Measurements from ENCODE around the gene PLN.

The PLN gene

DNA sequence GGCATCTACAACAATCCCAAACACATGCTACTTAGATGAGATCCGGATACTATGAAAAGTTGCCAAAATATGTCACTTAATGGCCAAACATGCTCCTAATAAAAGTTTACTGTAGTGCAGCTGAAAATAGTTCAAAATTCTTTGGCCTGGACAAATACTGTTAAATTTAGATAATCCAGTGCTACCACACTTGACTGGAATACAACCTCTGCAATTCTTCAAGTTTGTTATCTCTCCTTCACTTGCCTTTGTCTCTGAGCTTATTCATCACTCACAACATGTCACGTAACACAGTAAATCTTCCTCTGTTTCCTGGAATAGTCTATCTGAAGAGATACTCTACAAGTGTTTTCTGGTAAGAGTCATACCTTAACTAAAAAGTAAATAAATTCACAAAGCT is 10.5 kb upstream of the PLN start:
- TF ChIP-seq, protein P1, sequence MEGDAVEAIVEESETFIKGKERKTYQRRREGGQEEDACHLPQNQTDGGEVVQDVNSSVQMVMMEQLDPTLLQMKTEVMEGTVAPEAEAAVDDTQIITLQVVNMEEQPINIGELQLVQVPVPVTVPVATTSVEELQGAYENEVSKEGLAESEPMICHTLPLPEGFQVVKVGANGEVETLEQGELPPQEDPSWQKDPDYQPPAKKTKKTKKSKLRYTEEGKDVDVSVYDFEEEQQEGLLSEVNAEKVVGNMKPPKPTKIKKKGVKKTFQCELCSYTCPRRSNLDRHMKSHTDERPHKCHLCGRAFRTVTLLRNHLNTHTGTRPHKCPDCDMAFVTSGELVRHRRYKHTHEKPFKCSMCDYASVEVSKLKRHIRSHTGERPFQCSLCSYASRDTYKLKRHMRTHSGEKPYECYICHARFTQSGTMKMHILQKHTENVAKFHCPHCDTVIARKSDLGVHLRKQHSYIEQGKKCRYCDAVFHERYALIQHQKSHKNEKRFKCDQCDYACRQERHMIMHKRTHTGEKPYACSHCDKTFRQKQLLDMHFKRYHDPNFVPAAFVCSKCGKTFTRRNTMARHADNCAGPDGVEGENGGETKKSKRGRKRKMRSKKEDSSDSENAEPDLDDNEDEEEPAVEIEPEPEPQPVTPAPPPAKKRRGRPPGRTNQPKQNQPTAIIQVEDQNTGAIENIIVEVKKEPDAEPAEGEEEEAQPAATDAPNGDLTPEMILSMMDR (IDR thresholded peaks at IDR 0.05) = no peak

DNA sequence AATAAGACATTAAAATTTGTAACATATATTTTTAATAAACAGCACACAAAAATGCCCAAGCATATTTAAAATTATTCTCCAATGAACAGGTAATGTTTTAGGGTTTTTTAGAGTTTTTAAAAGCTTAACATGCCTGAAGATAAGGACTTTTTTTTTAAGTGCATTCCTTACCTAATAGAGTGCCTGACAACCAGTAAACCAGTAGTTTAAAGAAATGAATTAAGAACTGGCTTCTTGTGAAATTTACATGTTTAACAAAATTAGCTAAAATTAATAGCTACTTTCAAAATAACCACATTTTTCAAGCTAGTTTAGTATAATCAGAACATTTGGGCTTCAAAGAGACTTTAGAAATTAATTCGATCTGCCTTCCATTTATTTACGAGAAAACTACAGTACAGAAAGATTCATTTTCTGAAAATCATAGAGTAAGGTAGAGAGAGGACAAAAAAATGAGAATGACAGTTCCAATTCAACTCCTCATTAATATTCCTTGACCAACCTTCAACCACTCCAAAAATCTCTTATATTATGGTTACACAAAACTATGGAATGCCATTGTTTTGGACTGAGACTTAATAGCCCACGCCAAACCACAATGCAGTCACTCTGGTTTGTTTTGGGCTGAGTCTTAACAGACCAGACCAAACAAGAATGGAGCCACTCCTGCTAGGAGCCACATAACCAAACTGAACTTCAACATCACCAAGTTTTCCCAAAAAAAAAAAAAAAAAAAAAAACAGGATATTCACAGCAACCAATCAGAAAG is 5.7 kb upstream of the PLN start:
- TF ChIP-seq, protein P1 (IDR thresholded peaks at IDR 0.05) = no peak

DNA sequence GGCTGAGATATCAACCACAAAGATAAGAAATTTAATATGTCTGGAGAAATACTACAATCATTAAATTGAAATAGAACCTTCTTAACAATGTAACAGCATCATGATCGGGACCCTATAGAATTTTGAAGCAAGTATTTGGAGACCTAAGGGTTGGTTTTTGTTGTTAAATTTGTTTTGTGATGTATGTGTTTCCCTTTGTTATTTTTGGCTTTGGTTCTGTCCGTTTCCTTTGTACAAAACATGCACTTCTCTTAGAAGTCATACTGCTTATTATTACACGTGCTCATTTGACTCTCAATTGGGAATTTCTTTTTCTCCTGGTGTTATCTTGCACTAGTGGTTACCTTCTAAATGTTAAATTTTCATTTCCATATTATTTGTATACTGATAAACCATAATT is 4.0 kb upstream of the PLN start:
- TF ChIP-seq, protein P1 (IDR thresholded peaks at IDR 0.05) = no peak

DNA sequence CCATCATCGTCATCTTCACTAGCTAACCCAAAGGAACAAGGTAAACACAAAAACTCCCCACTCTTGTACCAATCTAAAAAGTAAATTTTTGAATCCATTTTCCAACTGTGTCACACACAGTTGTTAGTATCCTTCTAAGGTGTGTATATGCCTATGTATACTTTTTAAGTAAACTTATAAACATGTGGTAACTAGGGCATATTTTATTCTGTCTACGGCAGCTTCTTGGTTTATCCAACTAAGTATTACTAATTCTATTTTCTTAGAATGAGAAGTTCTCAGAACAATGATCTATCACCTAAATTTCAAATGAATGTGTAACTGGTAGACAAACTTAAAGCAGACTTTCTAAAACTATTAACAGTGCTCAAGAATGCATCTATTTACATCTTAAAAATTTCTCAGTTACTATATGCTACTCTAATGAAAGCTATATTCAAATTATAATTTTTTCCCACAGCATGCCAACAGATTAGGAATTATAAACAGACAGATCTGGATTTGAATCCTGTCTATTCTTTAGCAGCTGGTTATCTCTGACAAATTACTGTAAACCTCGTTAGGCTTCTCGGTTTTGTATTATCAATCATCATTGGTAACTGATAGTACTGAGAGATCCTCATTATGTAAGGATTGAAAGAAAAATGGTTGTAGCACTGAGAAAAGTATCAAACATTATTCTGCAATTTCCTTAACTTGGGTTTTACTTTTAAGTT is 1.8 kb upstream of the PLN start:
- TF ChIP-seq, protein P1 (IDR thresholded peaks at IDR 0.05) = no peak

DNA sequence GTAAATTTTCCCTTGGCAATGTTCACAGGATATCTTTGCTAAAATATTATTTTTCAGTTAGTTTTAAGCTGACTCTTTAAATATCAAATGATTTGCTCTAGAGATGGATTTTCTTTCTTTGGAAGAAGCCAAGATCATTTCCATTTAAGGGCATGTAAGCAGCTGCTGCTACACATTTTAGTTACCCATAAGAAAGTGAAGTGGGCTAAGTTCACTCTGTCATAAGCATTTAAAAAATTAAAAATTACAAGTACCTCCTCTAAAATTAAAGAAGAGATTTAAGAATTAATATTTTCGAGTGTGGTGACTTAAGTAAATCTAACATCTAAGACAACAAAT is 1.2 kb upstream of the PLN start:
- TF ChIP-seq, protein P1 (IDR thresholded peaks at IDR 0.05) = no peak

DNA sequence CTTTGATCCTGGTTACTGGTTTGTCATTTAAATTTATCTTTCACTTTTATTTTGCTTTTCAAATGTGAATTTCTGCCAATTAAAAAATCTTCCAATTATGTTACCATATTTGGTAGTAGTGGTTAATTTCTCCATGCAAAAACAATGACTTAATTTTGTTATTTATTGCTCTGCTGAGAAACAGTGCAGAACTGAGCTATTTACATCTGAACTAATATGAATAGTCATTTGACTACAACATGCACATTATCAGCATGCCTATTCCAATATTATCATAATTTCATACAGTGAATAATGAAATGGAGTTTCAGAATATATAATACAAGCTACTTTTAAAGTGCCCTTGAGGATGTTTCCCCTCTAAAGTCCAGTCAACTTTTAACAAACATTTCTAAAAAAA is 517 bp downstream of the PLN start:
- TF ChIP-seq, protein P1 (IDR thresholded peaks at IDR 0.05) = no peak

DNA sequence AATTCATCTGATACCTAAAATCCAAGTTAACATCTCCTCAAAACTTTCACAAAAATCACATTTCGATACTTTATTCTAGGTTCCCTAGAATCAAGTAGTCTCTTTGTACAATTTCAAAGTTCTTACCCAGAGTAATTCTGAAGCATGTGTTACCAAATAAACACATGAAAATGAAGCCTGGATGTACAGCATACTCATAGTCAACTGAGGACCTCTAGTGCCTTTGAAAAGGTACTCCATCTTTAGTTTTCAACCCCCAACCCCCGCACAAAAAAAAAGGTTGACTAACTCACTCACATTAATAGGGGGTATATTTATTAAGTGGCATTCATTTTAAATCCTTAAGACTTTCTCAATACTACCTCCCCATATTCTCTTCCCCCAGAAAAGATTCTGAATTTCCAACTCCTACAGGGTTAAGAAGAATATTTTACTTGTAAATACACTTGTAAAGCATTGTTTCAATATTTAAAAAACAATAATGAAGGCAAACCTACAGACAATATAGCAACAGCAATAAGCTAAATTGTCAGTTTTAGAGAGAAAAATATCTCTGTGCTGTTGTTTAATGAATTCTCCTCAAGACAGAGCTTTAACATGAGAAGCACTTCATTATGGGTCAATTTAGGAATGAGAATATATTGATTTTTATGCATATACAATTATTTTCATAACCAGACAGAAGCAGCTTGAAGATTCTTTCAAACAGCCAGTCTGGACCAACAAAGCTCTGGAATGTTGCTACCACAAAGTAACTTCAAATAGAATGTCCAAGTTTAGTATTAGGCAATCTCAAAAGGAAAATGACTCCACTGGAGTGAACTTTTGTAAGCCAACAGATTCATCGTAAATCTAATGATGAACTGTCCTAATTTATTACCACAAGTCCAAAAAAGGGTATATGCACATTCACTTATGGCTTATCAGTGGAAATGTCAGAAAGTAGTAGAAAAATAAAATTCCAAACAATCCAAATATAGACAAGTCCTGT is 3.3 kb downstream of the PLN start:
- TF ChIP-seq, protein P1 (IDR thresholded peaks at IDR 0.05) = peak; percentile 72
